ENCODE data around the gene HSPA12B. TPM values are rescaled to one million over a fixed set of nuclear protein-coding genes. Genes with fewer than 3 reads are reported as not detected.
A peak's percentile ranks its signal among the peaks of the same experiment; 100 is the strongest.

Gene HSPA12B
- total RNA-seq, 1 experiment from 2014 or later = not detected

DNA sequence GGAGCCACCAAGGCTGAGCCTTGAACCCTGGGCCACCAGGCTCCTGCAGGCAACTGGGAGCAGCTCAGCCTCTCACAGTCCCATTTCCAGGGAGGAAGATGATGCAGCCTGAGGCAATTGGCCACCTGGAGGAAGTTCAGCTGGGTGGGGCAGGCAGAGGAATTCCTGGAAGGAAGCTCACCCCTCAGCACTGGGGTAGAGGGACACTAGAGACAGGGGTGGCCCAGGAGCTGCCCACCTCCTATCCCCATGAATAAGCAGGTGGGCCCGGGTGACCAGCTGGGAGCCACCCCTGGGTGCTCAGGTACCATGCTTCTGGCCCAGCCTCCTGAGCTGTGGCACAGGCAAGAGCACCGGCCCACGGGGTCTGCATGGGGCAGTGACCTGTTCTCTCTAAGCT is 3.6 kb upstream of the HSPA12B start:
- no peak for DNase-seq (ENCODE audit: low read depth)

DNA sequence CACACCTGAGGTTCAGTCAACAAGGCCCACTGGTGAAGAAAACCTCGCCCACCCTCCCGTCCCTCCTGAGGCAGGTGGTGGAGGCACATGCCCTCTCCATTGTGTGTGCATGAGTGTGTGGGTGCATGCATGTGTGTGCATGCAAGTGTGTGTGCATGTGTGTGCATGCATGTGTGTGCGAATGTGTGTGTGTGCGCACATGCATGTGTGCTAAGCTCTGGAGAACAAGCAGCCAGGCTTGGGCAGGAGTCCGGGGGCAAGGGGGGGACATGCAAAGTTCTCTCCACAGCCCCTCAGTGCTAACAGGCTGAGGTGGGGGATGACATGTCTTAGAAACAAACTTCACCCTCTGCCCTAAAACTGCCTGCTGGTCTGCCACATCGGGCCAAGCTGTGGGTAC is 3.1 kb upstream of the HSPA12B start:
- no peak for DNase-seq (ENCODE audit: low read depth)

GRCh38 chr20:3729811-3730540 is 2.5 kb upstream of the HSPA12B start:
- DNase-seq (ENCODE audit: low read depth) = no peak

DNA sequence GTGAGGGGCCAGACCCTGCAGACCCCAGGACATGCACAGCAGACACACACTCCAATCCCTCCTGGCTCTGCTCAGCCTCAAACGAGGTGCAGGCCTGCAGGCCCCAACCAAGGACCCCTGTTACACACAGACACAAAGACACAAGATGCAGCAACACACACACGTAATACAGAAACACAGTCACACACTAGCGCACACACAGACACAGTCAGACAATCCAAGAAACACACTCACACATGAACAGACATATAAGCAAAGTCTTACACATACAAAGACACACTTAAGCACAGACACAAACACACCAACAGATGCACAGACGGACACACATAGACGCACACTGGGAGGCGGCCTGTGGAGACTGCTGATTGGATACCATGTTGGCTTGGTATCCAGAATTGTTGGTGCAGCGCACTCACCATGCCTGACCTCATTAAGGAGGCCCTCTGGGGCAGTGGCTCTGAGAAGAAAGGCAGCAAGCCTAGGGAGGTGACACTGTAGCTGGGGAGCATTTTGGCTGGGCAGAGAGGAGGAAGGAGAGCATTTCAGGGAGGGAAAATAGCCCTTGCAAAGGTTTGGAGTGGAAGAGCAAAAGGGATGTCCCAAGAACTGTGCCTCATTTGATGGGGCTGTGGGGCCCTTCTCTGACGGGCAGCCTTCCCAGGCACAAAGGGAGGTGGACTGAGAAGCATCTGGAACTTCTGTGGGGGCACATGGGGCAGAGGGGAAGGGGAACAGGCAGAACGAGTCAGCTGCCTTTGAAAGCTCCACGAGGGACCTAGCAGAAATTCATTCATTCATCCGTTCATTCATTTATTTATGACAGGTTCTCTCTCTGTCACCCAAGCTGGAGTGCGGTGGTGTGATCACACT is 1.4 kb upstream of the HSPA12B start:
- DNase-seq (ENCODE audit: low read depth) = no peak

GRCh38 chr20:3731944-3732326 is 550 bp upstream of the HSPA12B start:
- no peak for DNase-seq (ENCODE audit: low read depth)

GRCh38 chr20:3733119-3733995 is 872 bp downstream of the HSPA12B start:
- no peak for DNase-seq (ENCODE audit: low read depth)

DNA sequence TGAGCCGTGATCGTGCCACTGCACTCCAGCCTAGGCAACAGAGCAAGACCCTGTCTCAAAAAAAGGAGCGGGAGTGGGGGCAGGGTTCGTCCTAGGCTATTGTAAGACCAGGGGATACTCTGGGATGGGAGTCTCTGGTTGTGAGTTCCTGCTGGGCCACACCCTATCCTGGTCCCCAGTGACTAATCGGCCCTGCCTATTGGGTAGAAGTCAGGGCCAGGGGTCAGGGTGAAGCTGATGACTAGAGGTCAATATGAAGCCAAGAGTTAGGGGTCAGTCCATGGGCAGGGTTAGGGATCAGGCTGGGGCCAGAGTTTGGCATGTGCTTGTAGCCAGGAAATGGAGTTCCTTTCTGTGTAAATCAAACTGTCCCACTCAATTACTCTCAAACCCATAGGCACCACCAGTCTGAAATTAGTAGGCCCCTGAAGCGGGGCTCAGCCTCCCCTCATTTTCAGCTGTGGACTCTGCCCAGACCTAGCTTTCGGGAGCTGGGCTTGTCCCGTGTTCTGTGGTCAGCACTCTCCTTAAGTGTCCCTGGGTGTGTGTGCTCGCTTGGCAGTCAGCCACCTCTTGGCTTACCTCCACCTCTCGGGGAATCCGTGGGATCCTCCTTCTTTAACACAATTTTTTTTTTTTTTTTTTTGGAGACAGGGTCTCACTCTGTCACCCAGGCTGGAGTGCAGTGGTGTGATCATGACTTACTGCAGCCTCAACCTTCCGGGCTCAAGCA is 1.8 kb downstream of the HSPA12B start:
- no peak for DNase-seq (ENCODE audit: low read depth)

DNA sequence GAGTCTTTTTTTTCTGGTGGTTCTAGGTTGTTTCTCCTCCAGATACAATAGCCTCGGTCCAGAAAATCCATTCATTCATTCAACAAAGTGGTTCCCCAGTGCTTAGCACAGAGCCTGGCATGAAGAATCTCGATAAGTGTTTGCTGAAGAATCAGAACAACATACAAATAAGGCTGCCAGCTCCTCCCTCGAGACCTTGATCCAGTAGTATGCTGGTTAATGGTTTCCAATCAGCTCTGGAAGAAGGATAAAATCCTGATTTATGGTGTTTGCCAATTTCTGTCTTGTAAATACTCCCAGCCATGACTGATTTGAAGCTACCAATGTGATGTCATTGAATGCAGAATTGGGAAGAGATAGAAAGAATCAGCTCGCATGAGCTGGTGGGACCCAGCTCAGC is 3.3 kb downstream of the HSPA12B start:
- DNase-seq (ENCODE audit: low read depth) = no peak

- DNase-seq (ENCODE audit: low read depth) = no peak
These were observed 5.9 kb downstream of the HSPA12B start for GRCh38 chr20:3738111-3739053.

DNA sequence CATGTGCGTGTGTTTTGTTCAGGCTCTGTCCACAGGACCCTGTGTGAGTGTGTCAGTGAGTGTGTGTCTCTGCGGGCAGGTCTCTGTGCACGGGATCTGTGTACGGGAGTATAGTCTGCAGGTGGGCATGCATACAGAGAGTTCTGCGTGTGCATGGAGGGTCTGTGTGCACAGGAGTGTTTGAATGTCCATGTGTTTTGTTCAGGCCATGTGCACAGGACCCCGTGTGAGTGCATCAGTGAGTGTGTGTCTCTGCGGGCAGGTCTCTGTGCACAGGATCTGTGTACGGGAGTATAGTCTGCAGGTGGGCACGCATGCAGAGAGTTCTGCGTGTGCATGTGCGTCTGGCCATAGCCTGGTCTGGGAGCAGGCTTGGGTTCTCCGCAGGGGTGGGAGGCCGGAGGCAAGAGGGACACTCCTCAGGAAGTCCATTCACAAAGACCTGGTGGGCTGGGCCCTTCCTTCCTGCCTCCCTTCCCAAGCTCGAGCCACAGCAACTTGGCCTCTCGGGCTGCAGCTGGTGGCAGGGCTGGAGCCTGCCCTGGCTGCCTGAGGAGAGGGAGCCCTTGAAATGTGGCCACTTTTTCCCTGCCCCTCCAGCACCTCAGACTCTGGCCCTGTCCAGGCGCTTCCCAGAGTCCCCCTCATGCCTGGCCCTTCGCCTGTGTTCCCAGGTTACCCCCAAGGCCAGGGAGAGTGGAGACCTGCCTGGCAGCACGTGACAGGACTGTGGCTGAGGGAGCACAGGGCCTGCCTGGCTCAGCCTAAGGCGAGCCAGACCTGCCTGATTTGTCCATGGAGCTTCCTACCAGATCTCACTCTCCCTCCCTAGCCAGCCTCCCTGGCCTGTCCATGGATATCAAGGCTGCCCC is 6.8 kb downstream of the HSPA12B start:
- no peak for DNase-seq (ENCODE audit: low read depth)

DNA sequence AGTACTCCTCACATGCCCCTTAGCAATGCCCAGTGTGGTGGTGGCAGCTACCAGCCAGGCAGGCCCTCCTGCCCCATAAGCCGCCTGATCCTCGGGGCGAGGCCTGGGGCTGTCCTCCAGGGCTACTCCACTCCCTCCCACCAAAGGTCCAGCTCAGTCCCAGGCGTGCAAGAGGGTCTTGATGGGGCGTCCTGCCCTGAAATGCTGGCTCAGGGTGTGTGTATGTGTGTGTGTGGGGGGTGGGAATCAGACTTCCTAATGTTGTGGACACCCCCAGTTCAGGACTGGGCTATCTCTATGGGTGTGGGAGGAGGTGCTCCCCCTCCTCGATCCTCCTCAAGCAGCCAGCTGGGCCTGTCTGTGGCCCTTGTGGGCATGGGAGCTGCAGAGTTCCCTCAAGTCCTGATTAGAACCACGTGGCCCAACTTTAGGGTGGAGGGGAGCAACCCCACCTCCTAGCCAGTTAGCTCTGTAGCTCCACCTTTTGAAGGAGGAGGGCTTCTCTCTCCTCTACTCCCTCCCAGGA is 7.5 kb downstream of the HSPA12B start:
- DNase-seq (ENCODE audit: low read depth) = no peak

DNA sequence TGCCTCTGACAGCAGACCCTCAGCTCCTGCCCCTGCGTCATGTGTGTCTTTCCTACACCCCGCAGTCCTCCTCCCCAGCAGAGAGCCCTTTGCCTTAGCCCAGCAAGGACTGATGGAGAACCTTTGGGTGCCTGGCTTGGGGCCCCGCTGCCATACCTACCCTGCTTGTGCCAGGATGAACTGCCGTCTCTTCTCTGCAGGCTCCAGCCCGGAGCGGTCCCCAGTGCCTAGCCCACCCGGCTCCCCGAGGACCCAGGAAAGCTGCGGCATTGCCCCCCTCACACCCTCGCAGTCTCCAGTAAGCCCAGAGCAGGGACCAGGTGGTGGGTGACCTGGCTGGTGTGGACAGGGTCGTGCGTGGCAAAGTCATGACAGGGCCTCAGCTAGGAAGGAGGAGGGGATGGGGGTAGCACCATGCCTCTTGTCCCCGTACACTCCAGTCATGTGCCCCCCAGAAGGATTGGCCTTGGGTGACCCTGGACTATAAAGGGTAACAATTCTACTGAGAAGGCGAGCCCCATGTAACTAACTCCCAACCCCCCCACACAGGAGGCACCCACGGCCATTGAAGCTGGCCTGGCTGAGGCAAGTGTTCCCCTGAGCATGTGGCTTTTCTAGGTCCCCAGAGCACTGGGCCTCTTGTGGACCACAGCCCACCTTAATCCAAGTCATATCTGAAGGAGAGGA is 8.3 kb downstream of the HSPA12B start:
- no peak for DNase-seq (ENCODE audit: low read depth)

GRCh38 chr20:3741836-3742458 is 9.5 kb downstream of the HSPA12B start:
- DNase-seq (ENCODE audit: low read depth) = no peak

DNA sequence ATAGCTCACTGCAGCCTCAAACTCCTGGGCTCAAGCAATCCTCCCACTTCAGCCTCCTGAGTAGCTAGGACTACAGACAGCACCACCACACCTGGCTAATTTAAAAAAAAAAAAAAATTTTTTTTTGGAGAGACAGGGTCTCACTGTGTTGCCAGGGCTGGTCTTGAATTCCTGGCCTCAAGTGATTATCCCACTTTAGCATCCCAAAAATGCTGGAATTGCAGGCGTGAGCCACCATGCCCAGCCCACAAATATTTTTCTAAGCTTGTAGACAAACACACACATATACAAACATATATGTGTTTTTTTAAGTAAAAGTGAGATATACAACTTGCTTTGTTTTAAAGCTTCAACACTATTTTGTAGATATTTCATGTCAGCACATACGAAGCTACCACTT is 10.8 kb downstream of the HSPA12B start:
- no peak for DNase-seq (ENCODE audit: low read depth)

DNA sequence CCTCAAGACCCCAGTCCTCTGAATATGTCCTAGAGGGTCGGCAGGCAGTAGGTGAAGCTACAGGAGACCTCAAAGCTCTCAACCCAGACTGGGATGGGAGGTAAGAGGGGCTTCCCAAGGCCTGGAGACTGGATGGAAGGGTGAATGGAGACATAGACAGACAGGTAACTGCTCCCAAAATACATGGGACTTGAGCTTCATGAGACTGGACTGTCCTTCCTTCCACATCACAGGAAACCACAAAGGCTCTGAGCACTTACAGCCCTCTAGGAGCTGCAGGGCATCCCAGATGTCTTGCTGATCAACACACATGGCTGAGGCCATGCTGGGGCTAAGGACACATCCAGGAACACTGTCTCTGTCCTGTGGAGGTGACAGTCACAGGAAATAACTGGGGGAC is 11.6 kb downstream of the HSPA12B start:
- no peak for DNase-seq (ENCODE audit: low read depth)

- peak; percentile 89 for DNase-seq (ENCODE audit: low read depth)
These were observed 12.6 kb downstream of the HSPA12B start for GRCh38 chr20:3744806-3745685.

DNA sequence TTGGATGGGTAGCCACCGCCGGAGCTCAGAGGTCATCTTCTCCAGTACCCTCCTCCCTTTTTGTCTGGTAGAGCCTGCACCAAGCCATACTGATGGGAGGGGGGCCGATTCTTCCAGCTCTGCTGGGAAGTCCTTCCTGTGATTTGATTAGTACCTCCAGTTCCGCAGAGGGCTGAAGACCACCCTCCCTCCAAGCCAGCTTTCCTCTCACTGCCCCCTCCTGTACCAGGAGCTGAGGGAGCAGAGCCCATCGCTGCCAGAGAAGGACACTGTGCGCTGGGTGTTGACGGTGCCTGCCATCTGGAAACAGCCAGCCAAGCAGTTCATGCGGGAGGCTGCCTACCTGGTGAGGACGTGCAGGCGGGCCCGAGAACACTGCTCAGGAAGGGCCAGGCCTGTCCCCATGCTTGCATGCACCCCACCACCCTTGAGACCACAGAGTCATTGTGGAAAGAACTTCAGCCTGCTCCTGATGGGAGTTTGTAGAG is 13.2 kb downstream of the HSPA12B start:
- DNase-seq (ENCODE audit: low read depth) = no peak

All from RPMI7951 (cell line).